NCI-H2196 (cell line): Measurements from ENCODE around the gene CACNB1.
"Not testable (repeated sequence)": the region's sequence is repeated elsewhere in the genome, so short reads cannot be mapped to it uniquely, and the experiment has no call there.

Experiments
- DNase-seq: peaks from one replicate; lab custom pipeline; 2025; ENCODE audit not compliant: unreplicated experiment; lab: John Stamatoyannopoulos, UW

The CACNB1 gene

GRCh38 chr17:39177256-39177655 lies 20.2 kb downstream of the CACNB1 start:
- DNase-seq = peak; percentile 83

GRCh38 chr17:39175695-39176093 lies 21.8 kb downstream of the CACNB1 start:
- no peak for DNase-seq

- peak; percentile 34 for DNase-seq
Measured at GRCh38 chr17:39174920-39175694, 22.4 kb downstream of the CACNB1 start.

- no peak for DNase-seq
Measured at GRCh38 chr17:39173526-39174274, 23.8 kb downstream of the CACNB1 start.

GRCh38 chr17:39173080-39173479 lies 24.4 kb downstream of the CACNB1 start:
- DNase-seq = no peak

DNA sequence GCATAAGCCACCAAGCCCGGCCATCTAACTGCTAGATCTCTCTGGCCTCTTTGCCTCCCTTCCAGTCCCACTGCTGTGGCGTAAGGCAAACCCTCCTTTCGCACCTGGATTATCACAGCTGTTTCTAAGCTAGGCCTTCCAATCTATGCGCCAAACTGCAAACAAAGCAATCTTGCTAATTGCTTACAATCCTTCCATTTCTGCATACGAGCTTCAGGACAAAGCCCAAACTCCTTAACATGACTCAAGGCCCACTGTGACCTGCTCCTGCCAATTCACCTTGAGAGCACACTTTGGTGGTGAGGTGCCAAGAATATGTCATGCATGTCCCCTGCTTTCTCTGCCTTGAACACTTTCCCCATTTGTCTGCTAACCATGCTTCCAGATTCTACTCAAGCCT lies 25.5 kb downstream of the CACNB1 start:
- no peak for DNase-seq

GRCh38 chr17:39170558-39170957 lies 26.9 kb downstream of the CACNB1 start:
- no peak for DNase-seq

GRCh38 chr17:39170109-39170508 lies 27.4 kb downstream of the CACNB1 start:
- DNase-seq = no peak

DNA sequence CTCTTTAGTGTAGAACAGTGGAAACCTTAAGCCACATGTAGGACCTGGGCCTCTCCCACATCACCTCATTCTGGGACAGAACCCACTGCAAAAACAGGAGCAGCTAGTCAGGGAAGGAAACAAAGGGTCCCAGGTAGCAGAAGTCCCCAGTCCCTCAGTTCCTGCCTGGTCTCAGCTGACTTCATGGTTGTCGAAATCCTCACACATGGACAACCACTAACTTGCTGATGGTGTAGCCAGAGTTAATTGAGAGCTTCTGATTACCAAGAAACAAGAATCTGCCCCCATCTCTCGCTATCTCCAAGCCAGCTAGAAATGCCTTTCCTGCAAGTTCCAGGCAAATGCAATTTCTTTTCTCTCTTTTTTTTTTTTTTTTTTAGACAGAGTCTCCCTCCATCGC lies 28.0 kb downstream of the CACNB1 start:
- no peak for DNase-seq

- DNase-seq = no peak
Measured at GRCh38 chr17:39169101-39169500, 28.4 kb downstream of the CACNB1 start.

DNA sequence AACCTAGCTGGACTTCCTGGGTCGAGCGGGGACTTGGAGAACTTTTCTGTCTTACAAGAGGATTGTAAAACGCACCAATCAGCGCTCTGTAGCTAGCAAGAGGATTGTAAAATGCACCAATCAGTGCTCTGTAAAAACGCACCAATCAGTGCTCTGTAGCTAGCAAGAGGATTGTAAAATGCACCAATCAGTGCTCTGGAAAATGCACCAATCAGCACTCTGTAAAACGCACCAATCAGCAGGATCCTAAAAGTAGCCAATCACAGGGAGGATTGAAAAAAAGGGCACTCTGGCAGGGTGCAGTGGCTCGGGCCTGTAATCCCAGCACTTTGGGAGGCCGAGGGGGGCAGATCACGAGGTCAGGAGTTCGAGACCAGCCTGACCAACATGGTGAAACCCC lies 29.0 kb downstream of the CACNB1 start:
- not testable (repeated sequence) for DNase-seq

DNA sequence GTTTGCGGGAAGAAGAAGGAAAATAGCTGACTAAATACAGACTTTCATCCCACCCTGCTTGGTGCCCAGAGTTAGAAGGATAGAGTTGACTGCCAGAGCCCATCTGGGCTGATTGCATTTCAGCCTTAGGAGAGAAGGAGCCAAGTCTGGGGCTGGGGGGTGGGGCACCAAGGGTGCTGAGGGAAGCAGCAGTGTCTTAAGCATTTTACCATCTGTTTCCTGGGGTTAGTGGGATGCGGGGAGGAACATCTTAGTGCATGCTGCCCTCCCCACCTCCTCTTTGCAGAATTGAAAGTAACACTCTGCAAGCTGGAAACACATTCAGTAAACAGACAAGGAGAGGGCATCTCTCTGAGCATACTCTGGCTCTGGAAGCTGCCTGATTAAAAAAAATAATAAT lies 30.0 kb downstream of the CACNB1 start:
- DNase-seq = no peak

DNA sequence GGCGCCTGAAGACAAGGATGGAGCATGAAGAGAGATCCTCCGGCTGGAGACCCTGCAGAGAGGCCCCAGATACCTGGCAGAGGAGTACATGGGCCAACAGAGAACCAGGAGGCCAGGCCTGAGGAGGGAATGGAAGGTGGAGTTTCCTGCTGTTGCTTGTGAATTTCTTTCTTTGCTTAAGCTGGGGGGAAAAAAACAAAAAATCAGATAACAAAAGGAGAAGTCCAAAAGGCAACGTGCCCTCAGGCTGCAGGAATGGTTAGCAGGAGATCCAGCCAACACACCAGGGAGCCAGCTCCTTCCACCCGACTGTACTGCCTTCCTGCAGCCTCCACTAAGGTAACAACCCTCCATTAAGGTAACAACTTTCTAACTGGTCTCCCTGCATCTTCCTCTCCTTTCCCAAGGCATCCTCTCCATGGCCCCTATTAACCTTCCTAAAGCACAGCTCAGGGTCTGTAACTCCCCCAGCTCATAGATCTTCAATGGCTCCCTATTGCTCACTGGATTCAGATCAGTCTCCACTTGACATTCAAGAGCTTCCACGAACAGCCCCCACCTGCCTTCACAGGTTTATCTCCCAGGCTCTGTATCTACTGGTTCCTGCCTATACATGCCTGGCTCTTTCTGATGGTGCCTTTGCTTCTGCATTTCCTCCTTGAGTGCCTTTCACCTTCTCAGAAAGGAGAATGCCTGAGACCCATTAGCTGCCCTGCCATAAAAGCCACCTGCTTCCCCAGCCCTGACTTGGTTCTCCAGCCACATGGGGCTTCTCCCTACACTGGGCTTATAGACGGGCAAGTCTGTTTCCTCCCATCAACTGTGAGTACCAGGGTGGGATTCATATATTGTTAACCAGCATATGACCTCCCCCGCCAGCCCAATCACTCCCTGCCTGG lies 30.8 kb downstream of the CACNB1 start:
- no peak for DNase-seq

- no peak for DNase-seq
Measured at GRCh38 chr17:39165841-39166349, 31.6 kb downstream of the CACNB1 start, which contains the start of gene ARL5C. Gene ARL5C (minus strand): TSS chr17:39166161. CDS start chr17:39165760, 401 bp downstream.

DNA sequence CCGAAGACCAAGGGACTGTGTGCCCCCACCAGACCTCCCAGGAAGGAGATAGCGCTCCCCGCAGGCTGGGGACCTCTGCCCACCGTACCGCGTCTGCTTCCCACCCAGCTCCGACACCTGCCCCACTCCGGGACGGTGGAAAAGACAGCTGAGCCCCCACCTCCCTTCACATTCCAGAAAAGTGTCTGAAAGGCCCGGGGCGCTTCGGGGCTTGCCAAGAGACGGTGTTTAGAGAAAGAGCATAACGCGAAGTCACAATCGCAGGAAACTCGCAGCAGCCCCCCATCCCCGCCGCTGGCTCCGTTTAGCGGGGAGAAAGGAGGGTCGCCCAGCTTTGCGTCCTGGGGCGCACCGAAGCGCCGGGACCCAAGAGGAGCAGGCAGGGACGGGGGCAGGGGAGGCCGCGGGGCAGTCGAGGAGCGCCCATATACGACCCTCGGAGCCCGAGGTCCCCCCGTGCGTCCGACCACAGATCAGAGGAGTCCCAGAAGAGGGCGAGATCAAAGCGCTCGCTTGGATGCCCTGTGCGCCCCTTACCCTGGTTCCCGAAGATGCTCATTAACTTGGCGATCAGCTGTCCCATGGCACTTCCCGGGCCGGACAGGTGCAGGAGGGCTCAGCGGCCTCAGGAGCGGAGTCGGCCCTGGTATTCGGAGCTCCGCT lies 32.2 kb downstream of the CACNB1 start:
- no peak for DNase-seq

GRCh38 chr17:39164675-39165143 lies 32.8 kb downstream of the CACNB1 start:
- DNase-seq = peak; percentile 28

DNA sequence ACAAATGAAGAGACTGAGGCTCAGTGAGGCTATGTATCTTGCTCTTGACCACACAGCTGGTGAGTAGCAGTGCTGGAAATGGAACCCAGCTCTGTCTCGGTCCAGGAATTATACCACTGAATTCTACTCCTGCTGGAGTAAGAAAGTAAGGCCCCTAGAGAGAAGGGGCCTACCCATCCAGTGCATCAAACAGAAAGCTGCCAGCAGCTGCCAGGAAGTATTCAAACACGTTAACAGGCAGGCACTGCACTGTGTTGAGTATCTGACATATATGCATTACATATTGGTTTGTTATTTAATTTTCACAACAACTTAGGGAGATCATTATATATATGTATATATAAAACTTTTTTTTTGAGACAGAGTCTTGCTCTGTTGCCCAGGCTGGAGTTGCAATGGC lies 35.5 kb downstream of the CACNB1 start:
- no peak for DNase-seq

- DNase-seq = no peak
Measured at GRCh38 chr17:39158623-39159022, 38.8 kb downstream of the CACNB1 start.

- DNase-seq = no peak
Measured at GRCh38 chr17:39156491-39156890, 41.0 kb downstream of the CACNB1 start.

GRCh38 chr17:39155654-39156053 lies 41.8 kb downstream of the CACNB1 start:
- no peak for DNase-seq
